ENCODE data around the gene TSPAN31.

The TSPAN31 gene

GRCh38 chr12:57744777-57745484 is at the start of gene TSPAN31:
Gene TSPAN31, plus strand, starts transcription at chr12:57745039. Its CDS starts 116 bp downstream, at chr12:57745155.
- H3K9me3 ChIP-seq (ENCODE audit: control insufficient read depth, insufficient read depth, low read depth, low read length): no peaks in the 10 kb centered on the region
- ChIA-PET POLR2A (interaction anchor here (0.7 to 2.4 kb wide), 16 partner anchors 8 to 222 kb away, joined by 3 to 15 read pairs (median 5); partner anchors contain the start of genes CYP27B1, EEF1AKMT3, METTL1 and TSFM), CTCF (interaction anchor here (1.0 to 2.7 kb wide), 4 partner anchors 11 to 286 kb away, joined by 3 to 22 read pairs (median 5); no protein-coding TSS in a partner anchor)
- H3K36me3 ChIP-seq (ENCODE audit: control insufficient read depth in 2 of 2, insufficient read depth in 1 of 2, low read length in 2 of 2): peaks cover 13 to 41% of the 10 kb centered on the region in 2 experiments
- H3K27ac ChIP-seq (ENCODE audit: extremely low read depth, low read depth, low read length): peak within 1 kb of the TSS; percentile 80
- H3K4me1 ChIP-seq (ENCODE audit: control insufficient read depth, insufficient read depth, low read length): 0 out of 2 replicates have a peak, but pooled peaks cover 2% of the 10 kb centered on the region
- peak within 1 kb of the TSS; percentile 69 for H3K4me3 ChIP-seq (ENCODE audit: low read depth, low read length)
- no peak for TF ChIP-seq ZNF707 (tag by site-specific recombination; IDR thresholded peaks at IDR 0.05)
- 0 out of 2 replicates have a peak, but pooled peaks have one; percentile 38 for TF ChIP-seq SP7 (tag by site-specific recombination; IDR thresholded peaks at IDR 0.05)
- no peak for TF ChIP-seq ZBTB21 (tag by site-specific recombination; IDR thresholded peaks at IDR 0.05)
- TF ChIP-seq ZBTB48 (tag by site-specific recombination; IDR thresholded peaks at IDR 0.05): peak; percentile 92
- TF ChIP-seq ZNF423 (tag by site-specific recombination; IDR thresholded peaks at IDR 0.05): 0 out of 2 replicates have a peak, but pooled peaks have one; percentile 28
- TF ChIP-seq ZNF248 (tag by site-specific recombination; IDR thresholded peaks at IDR 0.05): no peak
- TF ChIP-seq ZNF776 (tag by site-specific recombination; IDR thresholded peaks at IDR 0.05; ENCODE audit: borderline replicate concordance): no peak
- TF ChIP-seq ZFP3 (tag by site-specific recombination; IDR thresholded peaks at IDR 0.05; ENCODE audit: low read depth): 0 out of 2 replicates have a peak, but pooled peaks have one; percentile 41
- no peak for TF ChIP-seq ZNF175 (tag by site-specific recombination; IDR thresholded peaks at IDR 0.05)
- TF ChIP-seq ZNF530 (tag by site-specific recombination; IDR thresholded peaks at IDR 0.05; ENCODE audit: low read depth): no peak
- TF ChIP-seq ZNF501 (tag by site-specific recombination; IDR thresholded peaks at IDR 0.05): peak; percentile 22; the same call in 1 of the 2 replicates
- TF ChIP-seq ZNF391 (tag by site-specific recombination; IDR thresholded peaks at IDR 0.05; ENCODE audit: borderline replicate concordance, low read depth): no peak; the same call in 1 of the 2 replicates
- no peak for TF ChIP-seq ZNF280C (tag by site-specific recombination; IDR thresholded peaks at IDR 0.05)
- no peak for TF ChIP-seq ZNF449 (tag by site-specific recombination; IDR thresholded peaks at IDR 0.05)
- TF ChIP-seq FEZF1 (tag by site-specific recombination; IDR thresholded peaks at IDR 0.05): no peak
- no peak for TF ChIP-seq ZNF404 (tag by site-specific recombination; IDR thresholded peaks at IDR 0.05)
- TF ChIP-seq ZNF645 (tag by site-specific recombination; IDR thresholded peaks at IDR 0.05): no peak
- TF ChIP-seq ZNF548 (tag by site-specific recombination; IDR thresholded peaks at IDR 0.05): no peak
- no peak for TF ChIP-seq HIC1 (tag by site-specific recombination; IDR thresholded peaks at IDR 0.05)
- no peak for TF ChIP-seq ZNF24 (tag by site-specific recombination; IDR thresholded peaks at IDR 0.05)
- TF ChIP-seq ZNF112 (tag by site-specific recombination; IDR thresholded peaks at IDR 0.05): no peak
- no peak for TF ChIP-seq ZNF37A (tag by site-specific recombination; IDR thresholded peaks at IDR 0.05)
- TF ChIP-seq ZNF639 (tag by site-specific recombination; IDR thresholded peaks at IDR 0.05): 0 out of 2 replicates have a peak, but pooled peaks have one; percentile 6
- no peak for TF ChIP-seq ZNF777 (tag by site-specific recombination; IDR thresholded peaks at IDR 0.05; ENCODE audit: borderline replicate concordance)
- no peak for TF ChIP-seq ZNF521 (tag by site-specific recombination; IDR thresholded peaks at IDR 0.05)
- peak; percentile 53; the same call in 1 of the 2 replicates for TF ChIP-seq ZNF76 (tag by site-specific recombination; IDR thresholded peaks at IDR 0.05; ENCODE audit: borderline replicate concordance, low read depth)
- peak; percentile 93 for TF ChIP-seq SP2 (tag by site-specific recombination; IDR thresholded peaks at IDR 0.05)
- no peak for TF ChIP-seq ZNF169 (tag by site-specific recombination; IDR thresholded peaks at IDR 0.05)
- no peak for TF ChIP-seq SCRT1 (tag by site-specific recombination; IDR thresholded peaks at IDR 0.05; ENCODE audit: borderline replicate concordance)
- TF ChIP-seq MYNN (tag by site-specific recombination; IDR thresholded peaks at IDR 0.05; ENCODE audit: borderline replicate concordance): no peak
